GM23338 (cell line): Measurements from ENCODE around the gene DMD. TPM values are rescaled to one million over a fixed set of nuclear protein-coding genes. Genes with fewer than 3 reads are reported as not detected.

ENCODE experiments used
- ATAC-seq: fragments of 200-7000 bp; cut with Tn5 transposase; 3 replicates; pipeline ENCODE4 v1.9.1; 2020
- DNase-seq: peaks from one replicate; pipeline ENCODE4 v3.0.0-alpha.2; 2015; ENCODE audit warnings: low spot score
- H2AFZ ChIP-seq: fragments of 200-600 bp; sonication (generic); 2 replicates; pipeline ENCODE4 v1.8.0; 2016; ENCODE audit warnings: antibody characterized with exemption, mild to moderate bottlenecking, moderate library complexity
- H3F3A ChIP-seq: fragments of 200-600 bp; sonication (generic); replicated peaks from 2 replicates; pipeline ENCODE4 v1.8.0; 2017; ENCODE audit warnings: antibody characterized with exemption, mixed run types, low read depth
- H3K27ac ChIP-seq: fragments of 200-600 bp; sonication (generic); 2 replicates; pipeline ENCODE4 v1.6.1; 2016; ENCODE audit warnings: low read depth
- H3K27me3 ChIP-seq: fragments of 200-600 bp; sonication (generic); 2 replicates; pipeline ENCODE4 v1.8.0; 2016; ENCODE audit warnings: mild to moderate bottlenecking, mixed run types, moderate library complexity; ENCODE audit not compliant: insufficient read depth
- H3K36me3 ChIP-seq: fragments of 200-600 bp; sonication (generic); 2 replicates; pipeline ENCODE4 v1.8.0; 2016; ENCODE audit warnings: mild to moderate bottlenecking; ENCODE audit not compliant: insufficient read depth
- H3K4me1 ChIP-seq: fragments of 200-600 bp; sonication (generic); 2 replicates; pipeline ENCODE4 v1.8.0; 2016; ENCODE audit warnings: mild to moderate bottlenecking, moderate library complexity; ENCODE audit not compliant: insufficient read depth
- H3K4me2 ChIP-seq: fragments of 200-600 bp; sonication (generic); 2 replicates; pipeline ENCODE4 v1.7.1; 2017; ENCODE audit warnings: mixed run types
- H3K4me3 ChIP-seq: fragments of 200-600 bp; sonication (generic); 2 replicates; pipeline ENCODE4 v1.6.1; 2016; ENCODE audit warnings: mixed run types
- H3K79me2 ChIP-seq: fragments of 200-600 bp; sonication (generic); replicated peaks from 2 replicates; pipeline ENCODE4 v1.8.0; 2017; ENCODE audit warnings: mild to moderate bottlenecking; ENCODE audit not compliant: insufficient read depth
- H3K9me2 ChIP-seq: fragments of 200-600 bp; sonication (generic); 2 replicates; pipeline ENCODE4 v1.8.0; 2017; ENCODE audit not compliant: insufficient read depth
- H4K20me1 ChIP-seq: fragments of 200-600 bp; sonication (generic); replicated peaks from 2 replicates; pipeline ENCODE4 v1.8.0; 2017; ENCODE audit warnings: mild to moderate bottlenecking; ENCODE audit not compliant: insufficient read depth
- H3K27ac Mint-ChIP-seq: 2 replicates; pipeline ENCODE4 v1.8.0; 2020; ENCODE audit warnings: inconsistent platforms, mild to moderate bottlenecking, moderate library complexity, mixed read lengths
- H3K27me3 Mint-ChIP-seq: 3 replicates; pipeline ENCODE4 v1.8.0; 2022; ENCODE audit warnings: low read depth, mild to moderate bottlenecking, moderate library complexity, mixed read lengths, inconsistent platforms; ENCODE audit not compliant: insufficient read depth, poor library complexity
- H3K36me3 Mint-ChIP-seq: 3 replicates; pipeline ENCODE4 v1.8.0; 2021; ENCODE audit warnings: low read depth, mild to moderate bottlenecking, inconsistent platforms, moderate library complexity, mixed read lengths
- H3K4me1 Mint-ChIP-seq: 3 replicates; pipeline ENCODE4 v1.8.0; 2020; ENCODE audit warnings: mild to moderate bottlenecking, inconsistent platforms, mixed read lengths
- H3K4me3 Mint-ChIP-seq: 3 replicates; pipeline ENCODE4 v1.8.0; 2021; ENCODE audit warnings: moderate library complexity, mild to moderate bottlenecking, inconsistent platforms, mixed read lengths
- H3K9me3 Mint-ChIP-seq: 3 replicates; pipeline ENCODE4 v1.8.0; 2020; ENCODE audit warnings: moderate library complexity, mild to moderate bottlenecking, inconsistent platforms, mixed read lengths
- CREB1 ChIP-seq: fragments of 250-450 bp; sonication (Bioruptor Pico); IDR thresholded peaks from 2 replicates; pipeline ENCODE4 v1.5.0; 2020; ENCODE audit warnings: low read depth, mild to moderate bottlenecking, moderate library complexity
- EZH2 ChIP-seq: fragments of 200-600 bp; sonication (generic); IDR thresholded peaks from one replicate; pipeline ENCODE4 v1.8.0; 2017; ENCODE audit warnings: antibody characterized with exemption, mild to moderate bottlenecking, low read depth; ENCODE audit not compliant: unreplicated experiment
- EZH2phosphoT487 ChIP-seq: fragments of 200-600 bp; sonication (generic); IDR thresholded peaks from one replicate; pipeline ENCODE4 v1.8.1; 2018; ENCODE audit warnings: antibody characterized with exemption; ENCODE audit not compliant: unreplicated experiment
- JUNB ChIP-seq: IDR thresholded peaks from one replicate; pipeline ENCODE4 v1.6.1; 2016; ENCODE audit warnings: antibody characterized with exemption; ENCODE audit not compliant: unreplicated experiment
- NANOG ChIP-seq: IDR thresholded peaks from 2 replicates; pipeline ENCODE4 v1.6.1; 2016; ENCODE audit warnings: antibody characterized with exemption, borderline replicate concordance
- POLR2AphosphoS5 ChIP-seq: IDR thresholded peaks from 2 replicates; pipeline ENCODE4 v1.6.1; 2016; ENCODE audit warnings: antibody characterized with exemption, low read depth
- STAT1 ChIP-seq: IDR thresholded peaks from one replicate; pipeline ENCODE4 v1.6.1; 2016; ENCODE audit warnings: antibody characterized with exemption; ENCODE audit not compliant: unreplicated experiment
- ZNF114 ChIP-seq: fragments of 250-450 bp; sonication (Bioruptor Pico); IDR thresholded peaks from 2 replicates; pipeline ENCODE4 v1.5.0; 2020; ENCODE audit warnings: mild to moderate bottlenecking, moderate library complexity
- ZNF331 ChIP-seq: fragments of 250-450 bp; sonication (Bioruptor Pico); IDR thresholded peaks from 2 replicates; pipeline ENCODE4 v1.5.0; 2020; ENCODE audit warnings: low read depth, mild to moderate bottlenecking, moderate library complexity
- polyA plus RNA-seq: library from polyadenylated mRNA; unstranded; fragments of >200 nt; fragmentation: Nextera tagmentation; extraction: Ambion mirVana; gene quantifications from 2 replicates; pipeline ENCODE4 v1.2.1, GENCODE V29; 2016
- total RNA-seq: library from RNA; depleted of rRNA; stranded (reverse); fragments of >200 nt; shearing (Covaris generic); gene quantifications from 2 replicates; pipeline ENCODE4 v1.2.3, GENCODE V29; 2014
- TF ChIP-seq, protein P1 (sequence below), 2 experiments: fragments of 200-600 bp in 1 of 2; sonication (generic) in 1 of 2; conservative IDR thresholded peaks; 2 replicates each; pipeline versions ENCODE4 v1.5.1 to v1.6.1; 2016 to 2017; ENCODE audit warnings: antibody characterized with exemption in 2 of 2, low read depth in 2 of 2, mild to moderate bottlenecking in 2 of 2, moderate library complexity in 1 of 2
- TF ChIP-seq, protein P2 (sequence below): IDR thresholded peaks from one replicate; pipeline ENCODE4 v1.6.1; 2018; ENCODE audit warnings: antibody characterized with exemption; ENCODE audit not compliant: unreplicated experiment
- TF ChIP-seq, protein P3 (sequence below): fragments of 250-450 bp; sonication (Bioruptor Pico); IDR thresholded peaks from 2 replicates; pipeline ENCODE4 v1.5.0; 2020; ENCODE audit warnings: mild to moderate bottlenecking, moderate library complexity
- TF ChIP-seq, protein P4 (sequence below): IDR thresholded peaks from 2 replicates; pipeline ENCODE4 v1.6.1; 2016; ENCODE audit warnings: antibody characterized with exemption

DMD gene
- total and polyA plus RNA-seq, 2 experiments from 2014 or later = 4.5 to 7.6 TPM

DNA sequence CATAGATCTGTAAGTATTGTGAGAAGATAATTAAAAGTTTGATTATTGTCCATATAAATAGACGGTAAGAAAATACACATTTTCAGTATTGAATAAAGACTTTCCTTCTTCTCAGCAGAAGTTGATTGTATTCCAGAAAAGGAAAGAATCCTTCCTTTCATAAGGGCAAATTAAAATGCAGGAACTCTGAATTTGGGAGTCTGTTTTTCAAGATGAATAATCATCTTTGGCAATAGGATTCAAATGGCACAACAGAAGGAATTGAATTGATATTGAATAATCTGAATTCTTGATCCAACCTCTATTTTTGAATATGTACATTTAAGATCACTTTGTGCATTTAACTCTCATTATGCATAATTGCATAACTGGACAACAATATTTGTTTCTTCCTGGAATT is 149.3 kb downstream of the DMD start:
- DNase-seq (no peak), ATAC-seq (no peak)
- no peak overlapping the region for H3K27ac Mint-ChIP-seq

More for the DNA sequence above, 149.3 kb downstream of the DMD start:
- Mint-ChIP-seq H3K4me1 (no peaks in the 10 kb centered on the region; the same call in 2 of the 3 replicates), H3K4me3 (no peak overlapping the region), H3K9me3 (no peaks in the 10 kb centered on the region), H3K27me3 (no peaks in the 10 kb centered on the region), H3K36me3 (no peaks in the 10 kb centered on the region)
- Histone ChIP-seq H3K4me1 (no peaks in the 10 kb centered on the region), H2AFZ (no peak overlapping the region), H3K9me2 (no peaks in the 10 kb centered on the region), H3K27ac (no peak overlapping the region), H3K4me2 (no peak overlapping the region), H4K20me1 (no peaks in the 10 kb centered on the region), H3F3A (no peaks in the 10 kb centered on the region), H3K36me3 (no peaks in the 10 kb centered on the region), H3K27me3 (no peaks in the 10 kb centered on the region), H3K4me3 (no peak overlapping the region), H3K79me2 (no peaks in the 10 kb centered on the region)
- TF ChIP-seq POLR2AphosphoS5 (no peak), ZNF114 (no peak), EZH2 (no peak), STAT1 (no peak), ZNF331 (no peak), NANOG (no peak), CREB1 (no peak), EZH2phosphoT487 (no peak), JUNB (no peak)
- TF ChIP-seq, protein P1, sequence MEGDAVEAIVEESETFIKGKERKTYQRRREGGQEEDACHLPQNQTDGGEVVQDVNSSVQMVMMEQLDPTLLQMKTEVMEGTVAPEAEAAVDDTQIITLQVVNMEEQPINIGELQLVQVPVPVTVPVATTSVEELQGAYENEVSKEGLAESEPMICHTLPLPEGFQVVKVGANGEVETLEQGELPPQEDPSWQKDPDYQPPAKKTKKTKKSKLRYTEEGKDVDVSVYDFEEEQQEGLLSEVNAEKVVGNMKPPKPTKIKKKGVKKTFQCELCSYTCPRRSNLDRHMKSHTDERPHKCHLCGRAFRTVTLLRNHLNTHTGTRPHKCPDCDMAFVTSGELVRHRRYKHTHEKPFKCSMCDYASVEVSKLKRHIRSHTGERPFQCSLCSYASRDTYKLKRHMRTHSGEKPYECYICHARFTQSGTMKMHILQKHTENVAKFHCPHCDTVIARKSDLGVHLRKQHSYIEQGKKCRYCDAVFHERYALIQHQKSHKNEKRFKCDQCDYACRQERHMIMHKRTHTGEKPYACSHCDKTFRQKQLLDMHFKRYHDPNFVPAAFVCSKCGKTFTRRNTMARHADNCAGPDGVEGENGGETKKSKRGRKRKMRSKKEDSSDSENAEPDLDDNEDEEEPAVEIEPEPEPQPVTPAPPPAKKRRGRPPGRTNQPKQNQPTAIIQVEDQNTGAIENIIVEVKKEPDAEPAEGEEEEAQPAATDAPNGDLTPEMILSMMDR (conservative IDR thresholded peaks at IDR 0.05; ENCODE audit: low read depth in 2 of 2) = no peak
- TF ChIP-seq, protein P2, sequence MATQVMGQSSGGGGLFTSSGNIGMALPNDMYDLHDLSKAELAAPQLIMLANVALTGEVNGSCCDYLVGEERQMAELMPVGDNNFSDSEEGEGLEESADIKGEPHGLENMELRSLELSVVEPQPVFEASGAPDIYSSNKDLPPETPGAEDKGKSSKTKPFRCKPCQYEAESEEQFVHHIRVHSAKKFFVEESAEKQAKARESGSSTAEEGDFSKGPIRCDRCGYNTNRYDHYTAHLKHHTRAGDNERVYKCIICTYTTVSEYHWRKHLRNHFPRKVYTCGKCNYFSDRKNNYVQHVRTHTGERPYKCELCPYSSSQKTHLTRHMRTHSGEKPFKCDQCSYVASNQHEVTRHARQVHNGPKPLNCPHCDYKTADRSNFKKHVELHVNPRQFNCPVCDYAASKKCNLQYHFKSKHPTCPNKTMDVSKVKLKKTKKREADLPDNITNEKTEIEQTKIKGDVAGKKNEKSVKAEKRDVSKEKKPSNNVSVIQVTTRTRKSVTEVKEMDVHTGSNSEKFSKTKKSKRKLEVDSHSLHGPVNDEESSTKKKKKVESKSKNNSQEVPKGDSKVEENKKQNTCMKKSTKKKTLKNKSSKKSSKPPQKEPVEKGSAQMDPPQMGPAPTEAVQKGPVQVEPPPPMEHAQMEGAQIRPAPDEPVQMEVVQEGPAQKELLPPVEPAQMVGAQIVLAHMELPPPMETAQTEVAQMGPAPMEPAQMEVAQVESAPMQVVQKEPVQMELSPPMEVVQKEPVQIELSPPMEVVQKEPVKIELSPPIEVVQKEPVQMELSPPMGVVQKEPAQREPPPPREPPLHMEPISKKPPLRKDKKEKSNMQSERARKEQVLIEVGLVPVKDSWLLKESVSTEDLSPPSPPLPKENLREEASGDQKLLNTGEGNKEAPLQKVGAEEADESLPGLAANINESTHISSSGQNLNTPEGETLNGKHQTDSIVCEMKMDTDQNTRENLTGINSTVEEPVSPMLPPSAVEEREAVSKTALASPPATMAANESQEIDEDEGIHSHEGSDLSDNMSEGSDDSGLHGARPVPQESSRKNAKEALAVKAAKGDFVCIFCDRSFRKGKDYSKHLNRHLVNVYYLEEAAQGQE = no peak
- TF ChIP-seq, protein P3, sequence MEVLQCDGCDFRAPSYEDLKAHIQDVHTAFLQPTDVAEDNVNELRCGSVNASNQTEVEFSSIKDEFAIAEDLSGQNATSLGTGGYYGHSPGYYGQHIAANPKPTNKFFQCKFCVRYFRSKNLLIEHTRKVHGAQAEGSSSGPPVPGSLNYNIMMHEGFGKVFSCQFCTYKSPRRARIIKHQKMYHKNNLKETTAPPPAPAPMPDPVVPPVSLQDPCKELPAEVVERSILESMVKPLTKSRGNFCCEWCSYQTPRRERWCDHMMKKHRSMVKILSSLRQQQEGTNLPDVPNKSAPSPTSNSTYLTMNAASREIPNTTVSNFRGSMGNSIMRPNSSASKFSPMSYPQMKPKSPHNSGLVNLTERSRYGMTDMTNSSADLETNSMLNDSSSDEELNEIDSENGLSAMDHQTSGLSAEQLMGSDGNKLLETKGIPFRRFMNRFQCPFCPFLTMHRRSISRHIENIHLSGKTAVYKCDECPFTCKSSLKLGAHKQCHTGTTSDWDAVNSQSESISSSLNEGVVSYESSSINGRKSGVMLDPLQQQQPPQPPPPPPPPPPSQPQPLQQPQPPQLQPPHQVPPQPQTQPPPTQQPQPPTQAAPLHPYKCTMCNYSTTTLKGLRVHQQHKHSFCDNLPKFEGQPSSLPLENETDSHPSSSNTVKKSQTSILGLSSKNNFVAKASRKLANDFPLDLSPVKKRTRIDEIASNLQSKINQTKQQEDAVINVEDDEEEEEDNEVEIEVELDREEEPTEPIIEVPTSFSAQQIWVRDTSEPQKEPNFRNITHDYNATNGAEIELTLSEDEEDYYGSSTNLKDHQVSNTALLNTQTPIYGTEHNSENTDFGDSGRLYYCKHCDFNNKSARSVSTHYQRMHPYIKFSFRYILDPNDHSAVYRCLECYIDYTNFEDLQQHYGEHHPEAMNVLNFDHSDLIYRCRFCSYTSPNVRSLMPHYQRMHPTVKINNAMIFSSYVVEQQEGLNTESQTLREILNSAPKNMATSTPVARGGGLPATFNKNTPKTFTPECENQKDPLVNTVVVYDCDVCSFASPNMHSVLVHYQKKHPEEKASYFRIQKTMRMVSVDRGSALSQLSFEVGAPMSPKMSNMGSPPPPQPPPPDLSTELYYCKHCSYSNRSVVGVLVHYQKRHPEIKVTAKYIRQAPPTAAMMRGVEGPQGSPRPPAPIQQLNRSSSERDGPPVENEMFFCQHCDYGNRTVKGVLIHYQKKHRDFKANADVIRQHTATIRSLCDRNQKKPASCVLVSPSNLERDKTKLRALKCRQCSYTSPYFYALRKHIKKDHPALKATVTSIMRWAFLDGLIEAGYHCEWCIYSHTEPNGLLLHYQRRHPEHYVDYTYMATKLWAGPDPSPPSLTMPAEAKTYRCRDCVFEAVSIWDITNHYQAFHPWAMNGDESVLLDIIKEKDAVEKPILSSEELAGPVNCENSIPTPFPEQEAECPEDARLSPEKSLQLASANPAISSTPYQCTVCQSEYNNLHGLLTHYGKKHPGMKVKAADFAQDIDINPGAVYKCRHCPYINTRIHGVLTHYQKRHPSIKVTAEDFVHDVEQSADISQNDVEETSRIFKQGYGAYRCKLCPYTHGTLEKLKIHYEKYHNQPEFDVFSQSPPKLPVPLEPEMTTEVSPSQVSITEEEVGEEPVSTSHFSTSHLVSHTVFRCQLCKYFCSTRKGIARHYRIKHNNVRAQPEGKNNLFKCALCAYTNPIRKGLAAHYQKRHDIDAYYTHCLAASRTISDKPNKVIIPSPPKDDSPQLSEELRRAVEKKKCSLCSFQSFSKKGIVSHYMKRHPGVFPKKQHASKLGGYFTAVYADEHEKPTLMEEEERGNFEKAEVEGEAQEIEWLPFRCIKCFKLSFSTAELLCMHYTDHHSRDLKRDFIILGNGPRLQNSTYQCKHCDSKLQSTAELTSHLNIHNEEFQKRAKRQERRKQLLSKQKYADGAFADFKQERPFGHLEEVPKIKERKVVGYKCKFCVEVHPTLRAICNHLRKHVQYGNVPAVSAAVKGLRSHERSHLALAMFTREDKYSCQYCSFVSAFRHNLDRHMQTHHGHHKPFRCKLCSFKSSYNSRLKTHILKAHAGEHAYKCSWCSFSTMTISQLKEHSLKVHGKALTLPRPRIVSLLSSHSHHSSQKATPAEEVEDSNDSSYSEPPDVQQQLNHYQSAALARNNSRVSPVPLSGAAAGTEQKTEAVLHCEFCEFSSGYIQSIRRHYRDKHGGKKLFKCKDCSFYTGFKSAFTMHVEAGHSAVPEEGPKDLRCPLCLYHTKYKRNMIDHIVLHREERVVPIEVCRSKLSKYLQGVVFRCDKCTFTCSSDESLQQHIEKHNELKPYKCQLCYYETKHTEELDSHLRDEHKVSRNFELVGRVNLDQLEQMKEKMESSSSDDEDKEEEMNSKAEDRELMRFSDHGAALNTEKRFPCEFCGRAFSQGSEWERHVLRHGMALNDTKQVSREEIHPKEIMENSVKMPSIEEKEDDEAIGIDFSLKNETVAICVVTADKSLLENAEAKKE (CRISPR knock-in tag) = no peak
- TF ChIP-seq, protein P4, sequence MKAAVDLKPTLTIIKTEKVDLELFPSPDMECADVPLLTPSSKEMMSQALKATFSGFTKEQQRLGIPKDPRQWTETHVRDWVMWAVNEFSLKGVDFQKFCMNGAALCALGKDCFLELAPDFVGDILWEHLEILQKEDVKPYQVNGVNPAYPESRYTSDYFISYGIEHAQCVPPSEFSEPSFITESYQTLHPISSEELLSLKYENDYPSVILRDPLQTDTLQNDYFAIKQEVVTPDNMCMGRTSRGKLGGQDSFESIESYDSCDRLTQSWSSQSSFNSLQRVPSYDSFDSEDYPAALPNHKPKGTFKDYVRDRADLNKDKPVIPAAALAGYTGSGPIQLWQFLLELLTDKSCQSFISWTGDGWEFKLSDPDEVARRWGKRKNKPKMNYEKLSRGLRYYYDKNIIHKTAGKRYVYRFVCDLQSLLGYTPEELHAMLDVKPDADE = no peak
